PC-9 (cell line): Measurements from ENCODE around the gene LAYN. TPM values are rescaled to one million over a fixed set of nuclear protein-coding genes. Genes with fewer than 3 reads are reported as not detected.

Experiments used
- BruUV-seq: library from RNA; stranded (reverse); fragments of 400-500 nt; replicated peaks from 2 replicates; lab custom pipeline; 2021; lab: Mats Ljungman, UMichigan
- CTCF ChIA-PET: fragments of 300-600 bp; sonication (Branson Sonifier 250); formaldehyde crosslinking; loops from one replicate; lab custom pipeline; 2022; ENCODE audit warnings: antibody characterized with exemption; lab: Charles Lee
- POLR2A ChIA-PET: fragments of 300-600 bp; sonication (Branson Sonifier 250); formaldehyde crosslinking; loops from one replicate; lab custom pipeline; 2022; ENCODE audit warnings: antibody characterized with exemption; ENCODE audit not compliant: unreplicated experiment; lab: Charles Lee
- DNase-seq, 2 experiments: peaks; one replicate each; pipeline versions ENCODE4 v3.0.0 to v3.0.0-alpha.2; 2015 to 2022; ENCODE audit warnings: mixed read lengths in 1 of 2
- H2AFZ ChIP-seq: fragments of 200-600 bp; sonication (generic); 2 replicates; pipeline ENCODE4 v1.8.1; 2017; ENCODE audit warnings: antibody characterized with exemption
- H3F3A ChIP-seq: fragments of 200-600 bp; sonication (generic); 2 replicates; pipeline ENCODE4 v1.8.1; 2017; ENCODE audit warnings: antibody characterized with exemption, mild to moderate bottlenecking, low read depth; ENCODE audit not compliant: insufficient read depth
- H3K27ac ChIP-seq: fragments of 200-600 bp; sonication (generic); 2 replicates; pipeline ENCODE4 v1.6.1; 2016; ENCODE audit warnings: mixed run types
- H3K27me3 ChIP-seq: fragments of 200-600 bp; sonication (generic); 2 replicates; pipeline ENCODE4 v1.6.1; 2016; ENCODE audit warnings: low read depth, mixed run types; ENCODE audit not compliant: insufficient read depth
- H3K36me3 ChIP-seq: fragments of 200-600 bp; sonication (generic); 2 replicates; pipeline ENCODE4 v1.6.1; 2016; ENCODE audit warnings: low read depth, mixed run types
- H3K4me1 ChIP-seq: fragments of 200-600 bp; sonication (generic); replicated peaks from 2 replicates; pipeline ENCODE4 v1.6.1; 2016; ENCODE audit warnings: mixed run types; ENCODE audit not compliant: insufficient read depth
- H3K4me2 ChIP-seq: fragments of 200-600 bp; sonication (generic); 2 replicates; pipeline ENCODE4 v1.6.1; 2017; ENCODE audit warnings: mixed run types
- H3K4me3 ChIP-seq: fragments of 200-600 bp; sonication (generic); 2 replicates; pipeline ENCODE4 v1.6.1; 2016; ENCODE audit warnings: mixed run types
- H3K79me2 ChIP-seq: fragments of 200-600 bp; sonication (generic); 2 replicates; pipeline ENCODE4 v1.6.1; 2017; ENCODE audit warnings: low read depth, mixed run types
- H3K9me2 ChIP-seq: fragments of 200-600 bp; sonication (generic); 2 replicates; pipeline ENCODE4 v1.8.1; 2017; ENCODE audit warnings: mild to moderate bottlenecking; ENCODE audit not compliant: insufficient read depth
- H3K9me3 ChIP-seq: fragments of 200-600 bp; sonication (generic); 2 replicates; pipeline ENCODE4 v1.8.1; 2016; ENCODE audit warnings: low read depth; ENCODE audit not compliant: insufficient read depth
- H4K20me1 ChIP-seq: fragments of 200-600 bp; sonication (generic); 2 replicates; pipeline ENCODE4 v1.8.1; 2017; ENCODE audit not compliant: insufficient read depth
- CTCF ChIP-seq: fragments of 200-600 bp; sonication (generic); conservative IDR thresholded peaks from 2 replicates; pipeline ENCODE4 v1.6.1; 2017; ENCODE audit warnings: mixed run types, antibody characterized with exemption, mild to moderate bottlenecking, moderate library complexity
- EZH2 ChIP-seq: fragments of 200-600 bp; sonication (generic); IDR thresholded peaks from 2 replicates; pipeline ENCODE4 v1.8.0; 2017; ENCODE audit warnings: antibody characterized with exemption, low read depth
- intact Hi-C: fragments of 100-400 bp; cut with micrococcal nuclease; formaldehyde crosslinking; loops from one replicate; pipeline ENCODE4 v1.10.0; 2022; ENCODE audit not compliant: unreplicated experiment
- total RNA-seq: library from RNA; stranded (reverse); gene quantifications from 2 replicates; pipeline ENCODE4 v1.2.3, GENCODE V29; 2021

Gene LAYN
- total RNA-seq, 1 experiment from 2014 or later, result 19.9 TPM

GRCh38 chr11:111527279-111527678 is 13.2 kb upstream of the LAYN start:
- Histone ChIP-seq H3K9me3 (no peaks in the 10 kb centered on the region), H2AFZ (no peak overlapping the region), H3K4me2 (no peak overlapping the region), H3F3A (no peaks in the 10 kb centered on the region; the same call in 1 of the 2 replicates), H3K79me2 (no peaks in the 10 kb centered on the region), H4K20me1 (no peaks in the 10 kb centered on the region), H3K27ac (no peak overlapping the region), H3K4me1 (peaks cover 28% of the 10 kb centered on the region), H3K27me3 (no peaks in the 10 kb centered on the region), H3K4me3 (no peak overlapping the region), H3K36me3 (no peaks in the 10 kb centered on the region), H3K9me2 (no peaks in the 10 kb centered on the region)
- ChIA-PET POLR2A (no interaction called here), CTCF (no interaction called here)
- no peak for DNase-seq
- TF ChIP-seq CTCF (no peak), EZH2 (no peak)
- no TSS peak for BruUV-seq
- intact Hi-C loops, result no loop called here

GRCh38 chr11:111528557-111528956 is 12.0 kb upstream of the LAYN start:
- Histone ChIP-seq H3K4me3 (no peak overlapping the region), H3K27me3 (no peaks in the 10 kb centered on the region), H4K20me1 (no peaks in the 10 kb centered on the region), H2AFZ (no peak overlapping the region), H3K9me2 (no peaks in the 10 kb centered on the region), H3K4me1 (peaks cover 30% of the 10 kb centered on the region), H3K27ac (no peak overlapping the region), H3F3A (no peaks in the 10 kb centered on the region; the same call in 1 of the 2 replicates), H3K79me2 (no peaks in the 10 kb centered on the region), H3K9me3 (no peaks in the 10 kb centered on the region), H3K36me3 (no peaks in the 10 kb centered on the region), H3K4me2 (no peak overlapping the region)
- ChIA-PET CTCF (no interaction called here), POLR2A (no interaction called here)
- intact Hi-C loops, result no loop called here
- no peak for DNase-seq
- TF ChIP-seq EZH2, result no peak
- peak; percentile 24; the same call in 1 of the 2 replicates for TF ChIP-seq CTCF
- BruUV-seq, result no TSS peak

- no peak overlapping the region for H3K4me3 ChIP-seq
- BruUV-seq, result no TSS peak
- intact Hi-C loops, result no loop called here
- H3K27me3 ChIP-seq, result no peaks in the 10 kb centered on the region
- no peaks in the 10 kb centered on the region for H3K9me2 ChIP-seq
- no peaks in the 10 kb centered on the region; the same call in 1 of the 2 replicates for H3F3A ChIP-seq
- no peaks in the 10 kb centered on the region for H3K36me3 ChIP-seq
- H3K4me1 ChIP-seq, result peaks cover 30% of the 10 kb centered on the region
- H2AFZ ChIP-seq, result no peak overlapping the region
- H4K20me1 ChIP-seq, result no peaks in the 10 kb centered on the region
- no peak overlapping the region for H3K27ac ChIP-seq
- DNase-seq, result no peak
- ChIA-PET CTCF (no interaction called here), POLR2A (no interaction called here)
- TF ChIP-seq EZH2, result no peak
- TF ChIP-seq CTCF, result no peak
- H3K79me2 ChIP-seq, result no peaks in the 10 kb centered on the region
- no peaks in the 10 kb centered on the region for H3K9me3 ChIP-seq
- H3K4me2 ChIP-seq, result no peak overlapping the region
Measured at GRCh38 chr11:111530091-111530490, 10.4 kb upstream of the LAYN start.
